Peyer's patch (tissue), 4 donors: ENCODE data around the gene LRRC8C.

Experiments
- POLR2A ChIP-seq, 2 donors: fragments of 450-650 bp; IDR thresholded peaks; one replicate each; pipeline ENCODE4 v1.5.1; 2017; ENCODE audit warnings: antibody characterized with exemption in 2 of 2, mild to moderate bottlenecking in 2 of 2, moderate library complexity in 2 of 2
- TF ChIP-seq, protein P1 (sequence below), 6 experiments: fragments of 450-650 bp in 4 of 6; fragments of 200-600 bp in 2 of 6; sonication (generic) in 1 of 6; IDR thresholded peaks; one replicate each; pipeline ENCODE4 v1.5.1; 2017 to 2019; ENCODE audit warnings: antibody characterized with exemption in 6 of 6, mild to moderate bottlenecking in 3 of 6, moderate library complexity in 1 of 6

DNA sequence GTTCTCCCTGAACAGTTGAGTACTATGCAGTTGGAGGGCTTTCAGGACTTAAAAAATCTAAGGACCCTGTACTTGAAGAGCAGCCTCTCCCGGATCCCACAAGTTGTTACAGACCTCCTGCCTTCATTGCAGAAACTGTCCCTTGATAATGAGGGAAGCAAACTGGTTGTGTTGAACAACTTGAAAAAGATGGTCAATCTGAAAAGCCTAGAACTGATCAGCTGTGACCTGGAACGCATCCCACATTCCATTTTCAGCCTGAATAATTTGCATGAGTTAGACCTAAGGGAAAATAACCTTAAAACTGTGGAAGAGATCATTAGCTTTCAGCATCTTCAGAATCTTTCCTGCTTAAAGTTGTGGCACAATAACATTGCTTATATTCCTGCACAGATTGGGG is 48.7 kb upstream of the LRRC8C start:
- TF ChIP-seq, protein P1, sequence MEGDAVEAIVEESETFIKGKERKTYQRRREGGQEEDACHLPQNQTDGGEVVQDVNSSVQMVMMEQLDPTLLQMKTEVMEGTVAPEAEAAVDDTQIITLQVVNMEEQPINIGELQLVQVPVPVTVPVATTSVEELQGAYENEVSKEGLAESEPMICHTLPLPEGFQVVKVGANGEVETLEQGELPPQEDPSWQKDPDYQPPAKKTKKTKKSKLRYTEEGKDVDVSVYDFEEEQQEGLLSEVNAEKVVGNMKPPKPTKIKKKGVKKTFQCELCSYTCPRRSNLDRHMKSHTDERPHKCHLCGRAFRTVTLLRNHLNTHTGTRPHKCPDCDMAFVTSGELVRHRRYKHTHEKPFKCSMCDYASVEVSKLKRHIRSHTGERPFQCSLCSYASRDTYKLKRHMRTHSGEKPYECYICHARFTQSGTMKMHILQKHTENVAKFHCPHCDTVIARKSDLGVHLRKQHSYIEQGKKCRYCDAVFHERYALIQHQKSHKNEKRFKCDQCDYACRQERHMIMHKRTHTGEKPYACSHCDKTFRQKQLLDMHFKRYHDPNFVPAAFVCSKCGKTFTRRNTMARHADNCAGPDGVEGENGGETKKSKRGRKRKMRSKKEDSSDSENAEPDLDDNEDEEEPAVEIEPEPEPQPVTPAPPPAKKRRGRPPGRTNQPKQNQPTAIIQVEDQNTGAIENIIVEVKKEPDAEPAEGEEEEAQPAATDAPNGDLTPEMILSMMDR (IDR thresholded peaks at IDR 0.05), result no peak
- TF ChIP-seq POLR2A (IDR thresholded peaks at IDR 0.05), result no peak
